ENCODE results near the gene PLCD3. TPM values are rescaled to one million over a fixed set of nuclear protein-coding genes. Genes with fewer than 3 reads are reported as not detected.

PLCD3 gene
- total and polyA plus RNA-seq, 10 donors, result 1.5 to 9.9 (median 6.3) TPM

DNA sequence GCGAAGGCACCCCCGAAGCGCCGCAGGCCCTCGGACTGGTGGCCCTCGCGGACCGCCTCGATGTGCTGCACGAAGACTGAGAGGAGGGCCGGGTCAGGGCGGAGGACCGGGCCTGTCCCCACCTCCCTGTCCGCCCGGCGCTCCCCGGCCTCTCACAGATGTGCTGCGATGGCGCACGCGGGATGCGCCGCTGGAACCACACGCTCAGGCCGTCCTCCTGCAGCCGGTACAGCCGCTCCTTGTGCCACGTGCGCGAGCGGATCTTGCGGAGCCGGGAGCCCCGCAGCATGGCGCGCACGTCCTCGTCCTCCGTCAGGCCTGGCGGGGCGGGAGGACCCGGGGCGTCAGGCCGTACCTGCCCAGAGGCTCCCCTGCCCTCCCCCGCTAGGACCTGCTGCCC lies 11.3 kb downstream of the PLCD3 start:
- Histone ChIP-seq H3K4me1 (peaks cover 0 to 17% (median 4%) of the 10 kb centered on the region in 6 donors), H3K27ac (no peak overlapping the region), H3K27me3 (replicated peaks in 1 of 7) (peaks cover 0 to 14% (median 4%) of the 10 kb centered on the region in 7 donors), H3K36me3 (peaks cover 0 to 3% (median 0%) of the 10 kb centered on the region in 6 donors), H3K9me3 (no peaks in the 10 kb centered on the region), H3K4me3 (no peak overlapping the region)
- no peak for DNase-seq
- intact Hi-C loops (cut with DNase I; ENCODE audit: low total_unique reads), result no loop called here
- 32 to 49% (median 41%) methylated on average over 23 to 45 of the region's 45 CpGs for WGBS, 5 donors
- TF ChIP-seq POLR2A (IDR thresholded peaks at IDR 0.05) (no peak), CTCF (IDR thresholded peaks at IDR 0.05 in 8 of 11, conservative IDR thresholded peaks at IDR 0.05 in 3 of 11) (no peak), POLR2AphosphoS5 (IDR thresholded peaks at IDR 0.05) (no peak)

DNA sequence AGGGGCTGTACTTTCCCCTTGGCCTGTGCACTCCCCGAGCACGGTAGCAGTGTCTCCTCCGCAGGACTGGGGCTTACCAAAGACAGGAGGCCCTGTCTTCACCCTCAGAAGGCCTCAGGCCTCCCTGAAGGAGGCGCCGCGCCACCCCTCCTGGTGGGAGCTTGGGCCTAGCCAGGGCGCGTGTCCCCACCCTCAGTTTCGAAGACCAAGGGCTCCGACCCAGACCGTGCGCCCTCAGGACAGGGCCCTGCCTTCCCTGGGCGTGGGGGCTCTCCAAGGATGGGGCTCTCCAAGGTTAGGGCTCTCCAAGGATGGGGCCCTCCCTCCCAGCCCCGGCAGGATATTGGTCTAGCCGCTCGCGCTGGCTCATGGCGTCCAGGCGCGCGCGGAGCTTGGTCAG lies 11.8 kb downstream of the PLCD3 start:
- no peak overlapping the region for H3K4me3 ChIP-seq
- peaks cover 0 to 14% (median 4%) of the 10 kb centered on the region in 7 donors for H3K27me3 ChIP-seq (replicated peaks in 1 of 7)
- H3K27ac ChIP-seq, result no peak overlapping the region
- TF ChIP-seq CTCF (IDR thresholded peaks at IDR 0.05 in 8 of 11, conservative IDR thresholded peaks at IDR 0.05 in 3 of 11) (no peak), POLR2AphosphoS5 (IDR thresholded peaks at IDR 0.05) (no peak), POLR2A (IDR thresholded peaks at IDR 0.05) (no peak)
- WGBS, 5 donors, result 73 to 97% (median 78%) methylated on average over 7 to 22 of the region's 22 CpGs
- H3K9me3 ChIP-seq, result no peaks in the 10 kb centered on the region
- peaks cover 0 to 3% (median 0%) of the 10 kb centered on the region in 6 donors for H3K36me3 ChIP-seq
- intact Hi-C loops (cut with DNase I; ENCODE audit: low total_unique reads), result no loop called here
- DNase-seq, result no peak
- H3K4me1 ChIP-seq, result peaks cover 0 to 17% (median 4%) of the 10 kb centered on the region in 6 donors

DNA sequence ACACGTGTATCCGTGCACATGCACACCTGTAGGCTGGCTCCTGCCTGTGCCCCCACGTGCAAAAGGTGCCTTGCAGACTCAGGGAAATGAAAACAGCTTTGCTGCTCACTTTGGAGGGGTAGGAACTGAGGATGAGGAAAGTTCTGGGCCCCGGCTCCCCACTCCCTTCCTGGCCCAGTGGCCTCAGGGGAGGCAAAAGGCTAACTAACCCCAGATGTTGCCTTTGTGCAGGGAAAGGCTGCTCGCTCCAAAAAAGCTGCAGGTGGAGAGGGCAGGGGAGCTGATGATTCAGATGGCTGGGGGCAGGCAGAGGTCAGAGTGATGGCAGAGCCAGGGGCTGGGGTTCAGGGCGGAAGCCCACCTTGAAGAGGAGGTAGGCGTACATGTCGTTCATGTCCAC lies 12.4 kb downstream of the PLCD3 start:
- TF ChIP-seq CTCF (IDR thresholded peaks at IDR 0.05 in 8 of 11, conservative IDR thresholded peaks at IDR 0.05 in 3 of 11), result no peak
- no peak for TF ChIP-seq POLR2AphosphoS5 (IDR thresholded peaks at IDR 0.05)
- TF ChIP-seq POLR2A (IDR thresholded peaks at IDR 0.05), result no peak
- peaks cover 0 to 3% (median 0%) of the 10 kb centered on the region in 6 donors for H3K36me3 ChIP-seq
- H3K27ac ChIP-seq, result no peak overlapping the region
- H3K4me3 ChIP-seq, result no peak overlapping the region
- intact Hi-C loops (cut with DNase I; ENCODE audit: low total_unique reads), result no loop called here
- H3K27me3 ChIP-seq (replicated peaks in 1 of 7), result peaks cover 0 to 14% (median 4%) of the 10 kb centered on the region in 7 donors
- no peaks in the 10 kb centered on the region for H3K9me3 ChIP-seq
- 84 to 94% (median 92%) methylated on average over 8 of the region's 8 CpGs for WGBS, 5 donors
- no peak for DNase-seq
- H3K4me1 ChIP-seq, result peaks cover 0 to 17% (median 4%) of the 10 kb centered on the region in 6 donors

GRCh38 chr17:45118691-45119090 lies 13.6 kb downstream of the PLCD3 start:
- H3K27ac ChIP-seq, result no peak overlapping the region
- H3K27me3 ChIP-seq (replicated peaks in 1 of 7), result peaks cover 0 to 14% (median 4%) of the 10 kb centered on the region in 7 donors
- no peak overlapping the region for H3K4me3 ChIP-seq
- no peak for DNase-seq
- TF ChIP-seq POLR2AphosphoS5 (IDR thresholded peaks at IDR 0.05), result no peak
- no peak for TF ChIP-seq CTCF (IDR thresholded peaks at IDR 0.05 in 8 of 11, conservative IDR thresholded peaks at IDR 0.05 in 3 of 11)
- no peak for TF ChIP-seq POLR2A (IDR thresholded peaks at IDR 0.05)
- peaks cover 0 to 3% (median 0%) of the 10 kb centered on the region in 6 donors for H3K36me3 ChIP-seq
- WGBS, 5 donors, result 89 to 98% (median 93%) methylated on average over 15 to 23 of the region's 23 CpGs
- intact Hi-C loops (cut with DNase I; ENCODE audit: low total_unique reads), result no loop called here
- H3K9me3 ChIP-seq, result no peaks in the 10 kb centered on the region
- H3K4me1 ChIP-seq, result peaks cover 0 to 5% (median 0%) of the 10 kb centered on the region in 6 donors
